ENCODE data around the gene DIAPH3. TPM values are rescaled to one million over a fixed set of nuclear protein-coding genes. Genes with fewer than 3 reads are reported as not detected.

The DIAPH3 gene
- total and polyA plus RNA-seq, 2 of the 8 experiments (the other 6 are each of a cell fraction or from before 2014, with no cell fraction given) = 8.0 to 30.8 TPM

DNA sequence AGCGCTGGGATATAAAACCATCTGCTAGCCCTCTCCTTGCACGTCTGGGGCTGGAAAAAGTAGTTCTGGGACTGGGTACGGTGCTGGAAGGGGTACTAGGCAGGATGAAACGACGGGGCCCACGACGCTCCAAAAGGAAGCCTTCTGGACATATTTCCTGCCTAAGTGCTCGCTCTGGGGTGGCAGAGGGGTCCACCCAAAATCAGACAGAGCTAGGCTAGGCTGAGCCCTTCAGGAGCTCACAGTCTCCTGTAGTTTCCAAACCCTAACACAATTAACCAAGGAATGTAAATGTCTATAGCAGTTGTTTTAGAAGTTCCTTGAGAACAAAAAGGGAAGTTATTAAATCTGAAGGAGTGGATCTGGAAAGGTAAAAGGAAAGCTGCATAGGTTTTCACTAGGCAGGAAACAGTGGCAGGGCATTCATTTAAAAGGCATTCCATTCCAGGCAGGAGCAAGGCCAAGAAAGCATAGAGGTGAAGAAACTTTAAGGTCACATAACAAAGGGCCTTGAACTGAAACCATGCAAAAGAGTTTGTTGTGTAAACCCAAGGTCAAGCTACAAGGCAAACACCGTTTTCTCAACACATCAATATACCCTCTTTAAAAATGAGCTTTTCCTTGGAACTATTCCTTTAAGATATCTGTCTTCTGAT, 634 bp upstream of the DIAPH3 start:
- H2AK5ac ChIP-seq (ENCODE audit: low read depth, low read length) = peak overlapping the region; percentile 58; the same call in 1 of the 2 replicates
- peaks cover 0 to 7% (median 2%) of the 10 kb centered on the region in 4 experiments; a peak in 3 of 8 replicates for H3K36me3 ChIP-seq (ENCODE audit: control insufficient read depth in 2 of 4, insufficient read depth in 4 of 4, low read length in 3 of 4)
- no peak for DNase-seq (ENCODE audit: low read depth in 1 of 2, low spot score in 2 of 2)
- H3K27me3 ChIP-seq (replicated peaks in 1 of 4; ENCODE audit: control insufficient read depth in 3 of 4, extremely low read depth in 1 of 4, insufficient read depth in 3 of 4, low read length in 3 of 4) = no peaks in the 10 kb centered on the region
- H3K27ac ChIP-seq (ENCODE audit: low read depth, low read length) = peak overlapping the region; percentile 92
- H3K23me2 ChIP-seq (ENCODE audit: low read depth, low read length) = peaks cover 4% of the 10 kb centered on the region; the same call in 1 of the 2 replicates
- H4K20me1 ChIP-seq (replicated peaks in 1 of 2; ENCODE audit: control insufficient read depth in 1 of 2, insufficient read depth in 2 of 2, low read length in 2 of 2) = peaks cover 0 to 4% of the 10 kb centered on the region in 2 experiments
- peak overlapping the region; percentile 97 for H3K18ac ChIP-seq (ENCODE audit: extremely low read depth, low read length)
- no peaks in the 10 kb centered on the region for H3K9me3 ChIP-seq (ENCODE audit: insufficient read depth in 2 of 2, low read depth in 1 of 2, low read length in 1 of 2)
- H3K23ac ChIP-seq (ENCODE audit: insufficient read length) = no peak overlapping the region
- H3K9ac ChIP-seq (replicated peaks in 1 of 4; ENCODE audit: extremely low read depth in 1 of 4, low read depth in 3 of 4, low read length in 3 of 4) = peak overlapping the region; percentile 83 to 98 (median 96)
- peak overlapping the region; percentile 67 to 71 for H3K4me2 ChIP-seq (ENCODE audit: insufficient read depth in 1 of 2, low read depth in 2 of 2, low read length in 2 of 2)
- H4K8ac ChIP-seq (ENCODE audit: extremely low read depth, insufficient read depth, low read length) = peak overlapping the region; percentile 73
- no peak overlapping the region for H3K4ac ChIP-seq (replicated peaks; ENCODE audit: insufficient read length, low read depth, low read length)
- CTCF ChIA-PET (ENCODE audit: partially characterized antibody) = interaction anchor here (0.6 to 2.9 kb wide), 7 partner anchors 14 to 1140 kb away, joined by 3 to 7 read pairs (median 4); no protein-coding TSS in a partner anchor
- H4K5ac ChIP-seq (ENCODE audit: insufficient read length, low read depth, low read length) = peak overlapping the region; percentile 52
- POLR2A ChIA-PET (ENCODE audit: partially characterized antibody) = interaction anchor here (0.7 to 2.6 kb wide), 13 partner anchors 10 to 97 kb away, joined by 3 to 12 read pairs (median 4); no protein-coding TSS in a partner anchor
- H2BK15ac ChIP-seq (ENCODE audit: low read length) = peak overlapping the region; percentile 53; the same call in 1 of the 2 replicates
- H2BK20ac ChIP-seq (ENCODE audit: low read length) = peak overlapping the region; percentile 26; the same call in 1 of the 2 replicates
- peak overlapping the region; percentile 82 for H2BK12ac ChIP-seq (ENCODE audit: low read depth, low read length)
- H3K79me1 ChIP-seq (ENCODE audit: low read depth, low read length) = peaks cover 10% of the 10 kb centered on the region
- WGBS, 2 experiments (ENCODE audit: extremely low coverage in 1 of 2, insufficient coverage in 1 of 2, insufficient read length in 1 of 2, insufficient replicate concordance in 2 of 2, low coverage in 1 of 2, low lambda C conversion rate in 2 of 2, missing lambda C conversion rate in 1 of 2) = 2% methylated on average over 9 of the region's 9 CpGs; no CpG with 5 or more reads in 1 of the 2 experiments
- H3K4me3 ChIP-seq (ENCODE audit: extremely low read depth in 1 of 4, insufficient read depth in 2 of 4, low read depth in 3 of 4, low read length in 4 of 4) = peak overlapping the region; percentile 82 to 98 (median 88)
- H3K79me2 ChIP-seq (ENCODE audit: control insufficient read depth in 1 of 2, insufficient read depth in 2 of 2, low read length in 2 of 2) = peaks cover 10 to 40% of the 10 kb centered on the region in 2 experiments
- no peak overlapping the region for H2AFZ ChIP-seq (ENCODE audit: low read length)
- H3K4me1 ChIP-seq (replicated peaks in 1 of 4; ENCODE audit: control insufficient read depth in 3 of 4, insufficient read depth in 4 of 4, low read length in 3 of 4) = peaks cover 0 to 5% (median 4%) of the 10 kb centered on the region in 4 experiments; a peak in 3 of 7 replicates
- peak overlapping the region; percentile 59 for H4K91ac ChIP-seq (replicated peaks; ENCODE audit: insufficient read length, low read length)
- H3K56ac ChIP-seq (replicated peaks; ENCODE audit: insufficient read length, low read depth, low read length) = peak overlapping the region; percentile 44
- no peak overlapping the region for H2BK120ac ChIP-seq (replicated peaks; ENCODE audit: low read depth, low read length)
- no peak for FAIRE-seq
- H2BK5ac ChIP-seq (ENCODE audit: low read depth, low read length) = peak overlapping the region; percentile 99
- H3K14ac ChIP-seq (ENCODE audit: insufficient read length) = no peak overlapping the region
- no peak for TF ChIP-seq MAFK (IDR thresholded peaks at IDR 0.05; ENCODE audit: low read depth, low read length)
- TF ChIP-seq TAF7 (optimal IDR thresholded peaks at IDR 0.05; ENCODE audit: borderline replicate concordance, low read depth, low read length) = no peak
- no peak for TF ChIP-seq BCL11A (IDR thresholded peaks at IDR 0.05; ENCODE audit: low read depth in 2 of 2, low read length in 2 of 2)
- no peak for TF ChIP-seq NRF1 (IDR thresholded peaks at IDR 0.05; ENCODE audit: low read depth, low read length)

Data from H1 (cell line).